OCI-LY1 (cell line): ENCODE results near the gene AQP5.

Source experiments
- EZH2 ChIP-seq: fragments of 200-600 bp; sonication (generic), shearing (Covaris generic); IDR thresholded peaks from 2 replicates; pipeline ENCODE4 v1.8.0; 2017; ENCODE audit warnings: borderline replicate concordance, mixed run types, mild to moderate bottlenecking, antibody characterized with exemption, low read length, moderate library complexity, mixed read lengths
- TF ChIP-seq, protein P1 (sequence below): fragments of 200-600 bp; sonication (generic), shearing (Covaris generic); IDR thresholded peaks from 2 replicates; pipeline ENCODE4 v1.5.1; 2017; ENCODE audit warnings: mild to moderate bottlenecking, antibody characterized with exemption, low read length, moderate library complexity, mixed read lengths

DNA sequence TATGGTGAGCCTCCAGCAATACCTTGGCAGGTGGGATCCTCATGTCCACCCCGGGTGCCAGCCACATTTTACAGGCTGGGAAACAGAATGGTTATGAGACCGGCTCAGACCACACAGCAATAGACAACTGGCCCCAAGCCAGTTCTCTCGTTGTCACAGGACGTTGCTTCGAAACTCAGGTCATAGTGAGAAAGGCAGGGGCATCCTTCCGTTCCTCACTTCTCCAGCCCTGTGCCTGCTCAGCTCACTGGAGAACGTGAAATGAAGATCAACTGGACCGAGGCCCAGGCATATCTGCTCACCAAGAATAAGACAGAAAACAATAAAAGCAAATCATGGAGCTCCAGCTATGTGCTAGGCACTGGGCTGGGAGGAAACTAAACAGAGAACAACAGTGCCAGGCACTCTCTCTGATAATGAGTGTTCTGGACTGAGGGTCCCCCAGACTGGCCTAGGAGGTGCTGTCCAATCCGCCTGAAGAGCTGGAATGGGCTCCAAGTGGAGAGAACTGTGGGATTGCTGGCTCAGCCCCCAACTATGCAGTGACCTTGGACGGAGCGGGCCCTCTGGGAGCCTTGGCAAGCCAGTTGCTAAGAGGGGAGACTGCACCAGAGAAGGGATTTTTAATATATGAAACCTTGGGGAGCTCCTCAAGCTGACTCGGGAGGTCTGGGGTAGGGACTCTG lies 39.2 kb upstream of the AQP5 start:
- TF ChIP-seq, protein P1, sequence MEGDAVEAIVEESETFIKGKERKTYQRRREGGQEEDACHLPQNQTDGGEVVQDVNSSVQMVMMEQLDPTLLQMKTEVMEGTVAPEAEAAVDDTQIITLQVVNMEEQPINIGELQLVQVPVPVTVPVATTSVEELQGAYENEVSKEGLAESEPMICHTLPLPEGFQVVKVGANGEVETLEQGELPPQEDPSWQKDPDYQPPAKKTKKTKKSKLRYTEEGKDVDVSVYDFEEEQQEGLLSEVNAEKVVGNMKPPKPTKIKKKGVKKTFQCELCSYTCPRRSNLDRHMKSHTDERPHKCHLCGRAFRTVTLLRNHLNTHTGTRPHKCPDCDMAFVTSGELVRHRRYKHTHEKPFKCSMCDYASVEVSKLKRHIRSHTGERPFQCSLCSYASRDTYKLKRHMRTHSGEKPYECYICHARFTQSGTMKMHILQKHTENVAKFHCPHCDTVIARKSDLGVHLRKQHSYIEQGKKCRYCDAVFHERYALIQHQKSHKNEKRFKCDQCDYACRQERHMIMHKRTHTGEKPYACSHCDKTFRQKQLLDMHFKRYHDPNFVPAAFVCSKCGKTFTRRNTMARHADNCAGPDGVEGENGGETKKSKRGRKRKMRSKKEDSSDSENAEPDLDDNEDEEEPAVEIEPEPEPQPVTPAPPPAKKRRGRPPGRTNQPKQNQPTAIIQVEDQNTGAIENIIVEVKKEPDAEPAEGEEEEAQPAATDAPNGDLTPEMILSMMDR: no peak
- TF ChIP-seq EZH2: no peak
